Lower leg skin (tissue), 4 donors: ENCODE data around the gene TNFAIP8L1. TPM values are rescaled to one million over a fixed set of nuclear protein-coding genes. Genes with fewer than 3 reads are reported as not detected.

Source experiments
- DNase-seq, 2 donors: peaks; one replicate each; pipeline ENCODE4 v3.0.0-alpha.2; 2019; ENCODE audit warnings: low spot score in 2 of 2
- H3K4me3 ChIP-seq: fragments of 200-600 bp; sonication (generic); 2 replicates; pipeline ENCODE4 v1.5.1; 2017; ENCODE audit warnings: mild to moderate bottlenecking, low read depth; ENCODE audit not compliant: poor library complexity, severe bottlenecking
- POLR2A ChIP-seq, 2 donors: fragments of 450-650 bp; IDR thresholded peaks; one replicate each; pipeline ENCODE4 v1.6.1; 2016 to 2017; ENCODE audit warnings: antibody characterized with exemption in 2 of 2, mild to moderate bottlenecking in 1 of 2, moderate library complexity in 1 of 2
- WGBS, 2 donors: methylation state at CpG; one replicate each; pipeline ENCODE4 v1.1.5; 2018; 5-methylcytosine and 5-hydroxymethylcytosine counted together
- intact Hi-C: fragments of 100-400 bp; cut with DNase I; formaldehyde crosslinking; loops from one replicate; pipeline ENCODE4 v1.15.0; 2023; ENCODE audit warnings: low total_unique reads
- total RNA-seq, 4 donors: library from RNA; depleted of rRNA; stranded (reverse); fragments of >200 nt; gene quantifications; one replicate each; pipeline ENCODE4 v1.1.0, GENCODE V29; 2016
- TF ChIP-seq, protein P1 (sequence below), 3 donors: fragments of 450-650 bp; IDR thresholded peaks; one replicate each; pipeline ENCODE4 v1.5.1; 2016; ENCODE audit warnings: antibody characterized with exemption in 3 of 3, mild to moderate bottlenecking in 3 of 3, moderate library complexity in 2 of 3

Gene TNFAIP8L1
- total RNA-seq, 4 donors from 2014 or later, result 3.1 to 11.6 (median 7.0) TPM

DNA sequence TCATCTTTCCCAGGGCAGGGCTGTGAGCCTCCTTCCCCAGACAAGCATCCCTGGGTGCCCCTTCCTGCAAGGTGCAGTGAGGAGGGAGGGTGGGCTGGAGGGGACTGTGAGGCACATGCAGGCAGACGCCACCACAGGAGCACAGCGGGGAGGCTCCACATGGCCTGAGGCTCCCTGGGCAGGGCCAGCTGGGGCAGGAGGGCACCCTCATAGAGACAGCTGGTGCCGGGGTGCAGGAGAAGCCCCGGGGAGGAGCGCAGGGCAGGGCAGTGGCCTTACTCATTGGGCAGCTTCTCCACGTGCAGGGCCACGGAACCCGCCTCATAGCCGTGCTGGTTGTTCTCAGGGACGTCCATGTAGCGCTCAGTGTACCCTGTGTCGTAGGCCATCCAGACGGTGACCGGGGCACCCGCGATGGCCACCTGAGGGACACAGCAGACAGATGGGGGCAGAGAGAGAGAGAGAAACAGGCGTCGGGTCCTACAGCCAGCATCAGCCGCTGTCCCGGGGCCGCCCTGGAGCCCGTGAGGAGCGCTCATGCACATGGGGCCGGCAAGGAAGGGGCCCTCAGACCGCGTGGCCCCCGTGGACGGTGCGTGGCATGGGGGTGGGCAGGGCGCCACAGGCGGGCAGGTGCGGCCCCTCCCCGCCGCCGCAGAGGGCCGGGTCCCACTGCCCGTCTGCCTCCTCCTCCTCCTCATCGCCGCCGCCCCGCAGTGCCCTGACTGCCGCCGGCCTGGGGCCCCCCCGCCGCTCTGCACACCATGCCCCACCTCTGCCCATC lies 43.3 kb downstream of the TNFAIP8L1 start:
- no peak for DNase-seq
- WGBS, 2 donors, result 96 to 97% methylated on average over 36 to 44 of the region's 45 CpGs
- intact Hi-C loops, result no loop called here
- no peak overlapping the region for H3K4me3 ChIP-seq
- TF ChIP-seq POLR2A (IDR thresholded peaks at IDR 0.05), result no peak
- TF ChIP-seq, protein P1, sequence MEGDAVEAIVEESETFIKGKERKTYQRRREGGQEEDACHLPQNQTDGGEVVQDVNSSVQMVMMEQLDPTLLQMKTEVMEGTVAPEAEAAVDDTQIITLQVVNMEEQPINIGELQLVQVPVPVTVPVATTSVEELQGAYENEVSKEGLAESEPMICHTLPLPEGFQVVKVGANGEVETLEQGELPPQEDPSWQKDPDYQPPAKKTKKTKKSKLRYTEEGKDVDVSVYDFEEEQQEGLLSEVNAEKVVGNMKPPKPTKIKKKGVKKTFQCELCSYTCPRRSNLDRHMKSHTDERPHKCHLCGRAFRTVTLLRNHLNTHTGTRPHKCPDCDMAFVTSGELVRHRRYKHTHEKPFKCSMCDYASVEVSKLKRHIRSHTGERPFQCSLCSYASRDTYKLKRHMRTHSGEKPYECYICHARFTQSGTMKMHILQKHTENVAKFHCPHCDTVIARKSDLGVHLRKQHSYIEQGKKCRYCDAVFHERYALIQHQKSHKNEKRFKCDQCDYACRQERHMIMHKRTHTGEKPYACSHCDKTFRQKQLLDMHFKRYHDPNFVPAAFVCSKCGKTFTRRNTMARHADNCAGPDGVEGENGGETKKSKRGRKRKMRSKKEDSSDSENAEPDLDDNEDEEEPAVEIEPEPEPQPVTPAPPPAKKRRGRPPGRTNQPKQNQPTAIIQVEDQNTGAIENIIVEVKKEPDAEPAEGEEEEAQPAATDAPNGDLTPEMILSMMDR (IDR thresholded peaks at IDR 0.05), result no peak

DNA sequence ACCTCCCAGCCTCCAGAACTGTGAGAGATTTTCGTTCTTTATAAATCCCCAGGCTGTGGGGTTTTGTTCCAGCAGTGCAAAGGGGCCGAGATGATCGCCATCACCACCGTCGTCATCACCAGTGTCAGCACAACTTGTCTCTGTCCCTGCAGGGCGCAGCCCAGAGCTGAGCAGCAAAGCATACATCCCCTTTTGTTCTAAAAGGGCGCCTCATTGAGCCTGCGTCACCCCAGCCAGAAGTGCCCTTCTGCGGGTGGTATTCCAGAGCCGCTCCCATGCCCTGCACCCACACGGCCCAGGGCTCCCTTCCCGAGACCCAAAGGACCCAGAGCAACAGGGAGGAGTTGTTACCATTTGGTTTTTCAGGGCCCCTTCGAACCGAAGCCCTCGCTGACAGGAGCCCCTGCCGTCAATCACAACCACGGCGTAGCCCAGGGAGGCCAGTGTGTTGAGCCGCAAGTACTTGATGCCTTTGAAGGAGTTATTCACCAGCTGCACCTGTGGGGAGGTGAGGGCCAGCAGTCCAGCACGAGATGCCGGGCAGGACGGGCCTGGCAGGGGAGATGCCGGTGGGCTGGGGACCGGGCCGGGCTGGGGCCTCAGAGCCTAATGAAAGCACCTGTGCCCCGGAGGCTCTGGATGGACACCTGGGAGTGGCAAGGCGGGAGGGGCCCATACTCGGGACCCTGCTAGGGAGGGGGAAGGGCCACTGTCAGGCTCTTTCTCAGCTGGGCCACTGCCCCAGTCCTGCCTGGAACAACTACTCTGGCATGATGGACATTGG lies 45.2 kb downstream of the TNFAIP8L1 start:
- intact Hi-C loops, result no loop called here
- DNase-seq, result no peak
- no peak for TF ChIP-seq POLR2A (IDR thresholded peaks at IDR 0.05)
- TF ChIP-seq, protein P1 (IDR thresholded peaks at IDR 0.05), result no peak
- H3K4me3 ChIP-seq, result no peak overlapping the region
- WGBS, 2 donors, result 89 to 90% methylated on average over 25 to 27 of the region's 28 CpGs

DNA sequence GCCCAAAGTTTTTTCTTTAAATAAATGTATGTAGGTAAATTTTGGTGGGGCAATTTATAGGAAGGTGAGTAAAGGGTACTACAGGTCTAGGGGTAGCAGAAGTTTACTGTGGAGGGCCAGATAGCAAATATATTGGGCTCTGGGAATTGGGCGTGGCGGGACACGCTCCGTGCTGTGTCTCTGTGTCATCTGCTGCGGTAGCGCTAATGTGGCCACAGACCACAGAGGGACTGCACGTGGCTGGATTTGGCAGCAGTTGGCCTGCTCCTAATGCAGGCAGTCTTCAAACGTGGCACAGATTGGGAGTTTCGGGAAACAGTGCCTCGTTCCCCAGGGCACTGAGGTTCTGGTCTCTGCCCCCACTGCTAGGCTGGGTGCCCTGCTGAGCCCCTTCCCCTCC lies 47.4 kb downstream of the TNFAIP8L1 start:
- no peak for DNase-seq
- no peak for TF ChIP-seq POLR2A (IDR thresholded peaks at IDR 0.05)
- TF ChIP-seq, protein P1 (IDR thresholded peaks at IDR 0.05), result no peak
- WGBS, 2 donors, result 86 to 92% methylated on average over 10 of the region's 10 CpGs
- H3K4me3 ChIP-seq, result no peak overlapping the region
- intact Hi-C loops, result no loop called here

DNA sequence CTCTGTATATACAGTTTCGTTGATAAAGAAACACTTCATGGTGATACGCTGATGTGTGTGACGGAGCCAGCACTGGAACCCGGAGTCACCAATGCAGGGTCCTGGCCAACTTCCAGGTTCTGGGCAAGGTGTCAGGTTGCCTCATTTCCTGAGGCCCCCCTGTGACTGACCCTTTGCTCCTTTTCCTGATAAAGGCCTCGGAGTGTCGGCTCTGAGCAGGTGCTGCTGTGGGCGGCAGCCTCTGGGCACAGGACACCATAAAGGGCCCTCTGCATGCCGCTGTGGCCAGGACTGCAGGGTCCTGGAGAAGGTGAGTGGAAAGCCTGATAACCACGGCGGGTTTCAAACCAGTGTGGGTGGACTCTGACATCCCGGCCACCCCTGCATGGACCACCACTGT lies 48.1 kb downstream of the TNFAIP8L1 start:
- TF ChIP-seq POLR2A (IDR thresholded peaks at IDR 0.05), result no peak
- TF ChIP-seq, protein P1 (IDR thresholded peaks at IDR 0.05), result no peak
- intact Hi-C loops, result no loop called here
- WGBS, 2 donors, result 89 to 90% methylated on average over 10 to 11 of the region's 11 CpGs
- no peak for DNase-seq
- no peak overlapping the region for H3K4me3 ChIP-seq

DNA sequence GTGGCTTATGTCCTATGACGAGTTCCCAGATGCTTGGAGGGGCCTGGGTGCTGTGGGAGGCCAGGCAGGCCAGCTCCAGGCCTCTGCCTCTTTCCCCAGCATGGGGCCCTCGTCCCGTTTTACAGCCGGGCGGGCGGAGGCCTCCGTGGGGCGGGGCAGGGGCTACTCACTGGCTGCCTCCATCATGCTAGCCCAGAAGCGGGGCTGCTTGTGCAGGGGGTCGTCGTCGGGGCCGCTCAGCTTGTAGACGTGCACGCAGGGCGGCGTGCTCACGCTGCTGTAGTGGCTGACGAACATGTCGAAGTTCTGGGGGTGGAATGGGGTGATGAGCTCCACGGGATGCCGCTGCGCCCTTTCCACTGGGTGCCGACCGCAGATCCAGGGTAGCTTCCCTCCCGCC lies 49.3 kb downstream of the TNFAIP8L1 start:
- no peak for DNase-seq
- no peak overlapping the region for H3K4me3 ChIP-seq
- no peak for TF ChIP-seq POLR2A (IDR thresholded peaks at IDR 0.05)
- TF ChIP-seq, protein P1 (IDR thresholded peaks at IDR 0.05), result no peak
- intact Hi-C loops, result no loop called here
- 77 to 93% methylated on average over 12 to 26 of the region's 26 CpGs for WGBS, 2 donors
